ENCODE data around the gene NUP43. TPM values are rescaled to one million over a fixed set of nuclear protein-coding genes. Genes with fewer than 3 reads are reported as not detected.
"Not testable (repeated sequence)": the region's sequence is repeated elsewhere in the genome, so short reads cannot be mapped to it uniquely, and the experiment has no call there.

Gene NUP43
- total RNA-seq, 1 donor from 2014 or later = 70.8 TPM

- Mint-ChIP-seq H3K27me3 (ENCODE audit: low read depth) (no peaks in the 10 kb centered on the region), H3K4me1 (ENCODE audit: low read depth) (peaks cover 40% of the 10 kb centered on the region), H3K27ac (no peak overlapping the region), H3K9me3 (no peaks in the 10 kb centered on the region), H3K36me3 (ENCODE audit: low read depth) (peaks cover 33% of the 10 kb centered on the region), H3K4me3 (ENCODE audit: low read depth) (no peak overlapping the region)
- intact Hi-C loops (cut with micrococcal nuclease) = loop anchor here (10.0 kb wide), 1 partner anchor 293 kb away; no protein-coding TSS in a partner anchor
- no peak for DNase-seq (ENCODE audit: low spot score)
These were observed 34.6 kb downstream of the NUP43 start for GRCh38 chr6:149711711-149712110.

DNA sequence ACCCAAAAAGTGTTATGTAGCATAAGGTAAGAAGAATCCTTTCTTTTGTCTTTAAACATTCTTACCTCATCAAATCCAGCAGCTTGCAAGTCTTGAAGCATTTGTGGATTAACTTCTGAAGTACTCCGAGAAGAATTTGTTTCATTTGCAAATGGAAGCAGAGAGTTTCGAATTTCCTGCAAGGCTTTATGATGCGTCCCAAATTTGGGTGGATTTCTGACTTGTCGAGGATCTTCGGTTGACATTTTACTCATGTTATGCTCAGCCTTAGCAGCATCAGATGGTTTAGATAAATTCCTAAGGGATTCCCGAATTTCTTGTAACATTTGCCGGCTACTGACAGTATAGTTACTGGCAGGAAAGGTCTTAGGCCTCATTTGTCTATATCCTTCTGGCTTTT, 44.6 kb downstream of the NUP43 start:
- Mint-ChIP-seq H3K27ac (no peak overlapping the region), H3K4me3 (ENCODE audit: low read depth) (no peak overlapping the region), H3K27me3 (ENCODE audit: low read depth) (no peaks in the 10 kb centered on the region), H3K4me1 (ENCODE audit: low read depth) (peaks cover 28% of the 10 kb centered on the region), H3K36me3 (ENCODE audit: low read depth) (peaks cover 27% of the 10 kb centered on the region), H3K9me3 (no peaks in the 10 kb centered on the region)
- intact Hi-C loops (cut with micrococcal nuclease) = no loop called here
- no peak for DNase-seq (ENCODE audit: low spot score)

DNA sequence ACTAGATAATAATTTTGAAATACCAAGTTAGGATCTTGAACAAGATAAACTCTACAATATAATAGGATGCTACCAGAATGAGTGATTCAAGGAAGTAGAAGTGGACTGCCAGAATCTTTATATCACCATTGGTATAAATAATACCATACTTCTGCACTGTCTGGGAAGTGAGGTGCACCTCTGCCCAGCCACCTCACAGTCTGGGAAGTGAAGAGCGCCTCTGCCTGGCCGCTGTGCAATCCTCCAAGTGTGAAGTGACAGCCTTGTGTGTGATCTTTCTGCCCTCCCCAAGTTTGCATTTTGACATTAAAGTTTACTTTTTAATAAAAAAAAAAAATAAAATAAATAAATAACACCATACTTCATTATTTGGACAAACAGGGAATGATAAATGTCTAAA, 47.2 kb downstream of the NUP43 start:
- Mint-ChIP-seq H3K36me3 (ENCODE audit: low read depth) (peaks cover 28% of the 10 kb centered on the region), H3K9me3 (no peaks in the 10 kb centered on the region), H3K4me3 (ENCODE audit: low read depth) (no peak overlapping the region), H3K27me3 (ENCODE audit: low read depth) (no peaks in the 10 kb centered on the region), H3K27ac (no peak overlapping the region), H3K4me1 (ENCODE audit: low read depth) (peaks cover 20% of the 10 kb centered on the region)
- intact Hi-C loops (cut with micrococcal nuclease) = no loop called here
- DNase-seq (ENCODE audit: low spot score) = no peak

DNA sequence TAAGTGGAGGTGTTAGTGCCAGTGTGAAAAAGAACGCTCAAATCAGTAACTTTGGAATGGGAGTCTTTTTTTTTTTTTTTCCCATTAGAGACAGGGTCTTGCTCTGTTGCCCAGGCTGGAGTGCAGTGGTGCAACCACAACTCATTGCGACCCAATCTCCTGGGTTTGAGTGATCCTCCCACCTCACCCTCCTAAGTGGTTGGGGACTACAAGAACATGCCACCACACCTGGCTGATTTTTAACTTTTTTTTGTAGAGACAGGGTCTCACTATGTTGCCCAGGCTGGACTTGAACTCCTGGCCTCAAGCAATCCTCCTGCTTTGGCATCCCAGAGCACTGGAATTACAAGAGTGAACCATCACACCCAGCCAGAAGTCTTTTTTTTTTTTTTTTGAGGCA, 48.2 kb downstream of the NUP43 start:
- DNase-seq (ENCODE audit: low spot score) = no peak
- H3K4me3 Mint-ChIP-seq (ENCODE audit: low read depth) = no peak overlapping the region
- peaks cover 18% of the 10 kb centered on the region for H3K4me1 Mint-ChIP-seq (ENCODE audit: low read depth)
- peaks cover 32% of the 10 kb centered on the region for H3K36me3 Mint-ChIP-seq (ENCODE audit: low read depth)
- no peaks in the 10 kb centered on the region for H3K9me3 Mint-ChIP-seq
- no peaks in the 10 kb centered on the region for H3K27me3 Mint-ChIP-seq (ENCODE audit: low read depth)
- H3K27ac Mint-ChIP-seq = no peak overlapping the region
- intact Hi-C loops (cut with micrococcal nuclease) = no loop called here

- intact Hi-C loops (cut with micrococcal nuclease) = no loop called here
- peak overlapping the region; percentile 17 for H3K27ac Mint-ChIP-seq
- no peaks in the 10 kb centered on the region for H3K27me3 Mint-ChIP-seq (ENCODE audit: low read depth)
- no peak for DNase-seq (ENCODE audit: low spot score)
- peaks cover 40% of the 10 kb centered on the region for H3K36me3 Mint-ChIP-seq (ENCODE audit: low read depth)
- no peaks in the 10 kb centered on the region for H3K9me3 Mint-ChIP-seq
- H3K4me1 Mint-ChIP-seq (ENCODE audit: low read depth) = peaks cover 17% of the 10 kb centered on the region
- H3K4me3 Mint-ChIP-seq (ENCODE audit: low read depth) = no peak overlapping the region
These were observed 49.4 kb downstream of the NUP43 start for GRCh38 chr6:149696901-149697300.

DNA sequence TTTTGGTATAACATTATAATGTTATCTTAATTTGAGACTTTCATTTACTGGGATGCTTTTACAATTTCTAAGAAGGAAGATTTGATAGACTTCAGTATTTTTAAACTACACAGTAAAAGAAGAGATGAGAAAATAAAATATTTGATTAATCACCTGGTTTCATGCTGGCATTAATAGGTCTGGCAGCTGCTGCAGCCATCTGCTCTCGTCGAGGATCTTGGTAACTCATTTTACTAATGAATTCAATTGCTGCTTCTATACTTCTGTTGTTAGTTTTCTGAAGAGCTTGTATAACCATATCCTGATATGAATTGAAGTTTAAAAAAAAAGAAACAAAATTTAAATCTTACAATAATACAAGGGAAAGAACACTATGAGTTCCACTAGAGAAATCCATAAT, 51.4 kb downstream of the NUP43 start:
- DNase-seq (ENCODE audit: low spot score) = no peak
- no peaks in the 10 kb centered on the region for H3K27me3 Mint-ChIP-seq (ENCODE audit: low read depth)
- peaks cover 45% of the 10 kb centered on the region for H3K36me3 Mint-ChIP-seq (ENCODE audit: low read depth)
- no peak overlapping the region for H3K4me3 Mint-ChIP-seq (ENCODE audit: low read depth)
- no peaks in the 10 kb centered on the region for H3K9me3 Mint-ChIP-seq
- peaks cover 19% of the 10 kb centered on the region for H3K4me1 Mint-ChIP-seq (ENCODE audit: low read depth)
- H3K27ac Mint-ChIP-seq = no peak overlapping the region
- intact Hi-C loops (cut with micrococcal nuclease) = no loop called here

GRCh38 chr6:149691201-149691600, 55.1 kb downstream of the NUP43 start:
- Mint-ChIP-seq H3K9me3 (no peaks in the 10 kb centered on the region), H3K27ac (no peak overlapping the region), H3K27me3 (ENCODE audit: low read depth) (no peaks in the 10 kb centered on the region), H3K4me1 (ENCODE audit: low read depth) (peaks cover 23% of the 10 kb centered on the region), H3K36me3 (ENCODE audit: low read depth) (peaks cover 53% of the 10 kb centered on the region), H3K4me3 (ENCODE audit: low read depth) (no peak overlapping the region)
- intact Hi-C loops (cut with micrococcal nuclease) = no loop called here
- DNase-seq (ENCODE audit: low spot score) = no peak

DNA sequence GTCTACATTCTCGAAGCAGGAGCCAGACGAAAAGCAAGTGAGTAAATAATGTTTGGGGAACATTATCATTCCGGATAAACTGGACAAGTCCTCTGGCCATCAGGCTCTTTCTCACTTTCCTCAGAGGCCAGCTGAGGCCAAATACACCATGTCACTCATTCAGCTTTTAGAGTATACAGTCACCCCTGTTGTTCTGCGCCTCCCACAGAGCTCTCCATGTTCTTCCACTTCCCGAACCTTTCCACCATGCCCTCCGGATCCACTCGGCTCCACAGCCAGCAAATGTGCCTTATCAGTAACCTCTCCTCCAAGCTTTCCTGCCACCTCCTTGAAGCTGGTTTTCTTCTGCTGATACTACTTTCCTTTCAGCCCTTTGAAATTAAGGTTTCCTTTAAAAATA, 60.1 kb downstream of the NUP43 start:
- Mint-ChIP-seq H3K4me3 (ENCODE audit: low read depth) (no peak overlapping the region), H3K4me1 (ENCODE audit: low read depth) (peaks cover 24% of the 10 kb centered on the region), H3K27ac (peak overlapping the region; percentile 65), H3K27me3 (ENCODE audit: low read depth) (no peaks in the 10 kb centered on the region), H3K36me3 (ENCODE audit: low read depth) (peaks cover 50% of the 10 kb centered on the region), H3K9me3 (no peaks in the 10 kb centered on the region)
- intact Hi-C loops (cut with micrococcal nuclease) = loop anchor here (1.0 to 2.0 kb wide), 2 partner anchors 32 to 37 kb away; partner anchors contain the start of genes KATNA1 and LATS1
- no peak for DNase-seq (ENCODE audit: low spot score)

- peaks cover 51% of the 10 kb centered on the region for H3K36me3 Mint-ChIP-seq (ENCODE audit: low read depth)
- H3K27me3 Mint-ChIP-seq (ENCODE audit: low read depth) = no peaks in the 10 kb centered on the region
- no peak for DNase-seq (ENCODE audit: low spot score)
- peaks cover 25% of the 10 kb centered on the region for H3K4me1 Mint-ChIP-seq (ENCODE audit: low read depth)
- intact Hi-C loops (cut with micrococcal nuclease) = no loop called here
- no peak overlapping the region for H3K27ac Mint-ChIP-seq
- H3K4me3 Mint-ChIP-seq (ENCODE audit: low read depth) = no peak overlapping the region
- no peaks in the 10 kb centered on the region for H3K9me3 Mint-ChIP-seq
These were observed 63.0 kb downstream of the NUP43 start for GRCh38 chr6:149683256-149683859.

DNA sequence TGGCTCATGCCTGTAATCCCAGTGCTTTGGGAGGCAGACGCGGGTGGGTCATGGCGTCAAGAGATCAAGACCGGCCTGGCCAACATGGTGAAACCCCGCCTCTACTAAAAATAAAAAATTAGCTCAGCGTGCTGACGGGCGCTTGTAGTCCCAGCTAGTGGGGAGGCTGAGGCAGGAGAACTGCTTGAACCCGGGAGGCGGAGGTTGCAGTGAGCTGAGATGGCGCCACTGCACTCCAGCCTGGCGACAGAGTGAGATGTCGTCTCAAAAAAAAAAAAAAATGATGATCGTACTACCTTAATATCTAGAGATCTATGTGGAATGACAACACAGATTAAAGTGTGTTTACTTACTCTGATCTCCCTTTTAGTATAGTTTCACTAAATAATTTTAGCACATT, 64.5 kb downstream of the NUP43 start:
- intact Hi-C loops (cut with micrococcal nuclease) = not testable (repeated sequence)
- peaks cover 57% of the 10 kb centered on the region for H3K36me3 Mint-ChIP-seq (ENCODE audit: low read depth)

DNA sequence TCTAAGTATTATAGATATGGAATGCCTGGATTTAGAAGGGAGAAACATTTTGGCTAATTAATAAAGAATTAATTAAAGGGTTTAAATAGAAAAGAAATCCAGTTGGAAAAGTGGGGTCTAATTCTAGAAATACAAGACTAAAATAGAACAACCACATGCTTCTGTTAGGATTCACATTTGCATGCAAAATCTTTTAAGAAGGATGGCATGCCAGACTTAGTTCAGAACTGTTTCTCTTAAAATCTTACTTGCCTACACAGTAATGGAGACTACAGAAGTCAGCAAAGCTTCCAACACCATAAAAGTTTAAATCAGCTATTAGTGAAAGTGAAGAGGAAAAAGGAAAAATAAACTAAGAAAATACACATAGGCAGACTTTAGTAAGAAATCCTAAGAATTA, 65.1 kb downstream of the NUP43 start:
- Mint-ChIP-seq H3K36me3 (ENCODE audit: low read depth) (peaks cover 55% of the 10 kb centered on the region), H3K4me1 (ENCODE audit: low read depth) (peaks cover 13% of the 10 kb centered on the region), H3K9me3 (no peaks in the 10 kb centered on the region), H3K27ac (no peak overlapping the region), H3K27me3 (ENCODE audit: low read depth) (no peaks in the 10 kb centered on the region), H3K4me3 (ENCODE audit: low read depth) (no peak overlapping the region)
- DNase-seq (ENCODE audit: low spot score) = no peak
- intact Hi-C loops (cut with micrococcal nuclease) = no loop called here

More for the DNA sequence above, 64.5 kb downstream of the NUP43 start:
- H3K4me3 Mint-ChIP-seq (ENCODE audit: low read depth); H3K27ac Mint-ChIP-seq; H3K9me3 Mint-ChIP-seq; H3K27me3 Mint-ChIP-seq (ENCODE audit: low read depth); DNase-seq (ENCODE audit: low spot score): not testable (repeated sequence)
- H3K4me1 Mint-ChIP-seq (ENCODE audit: low read depth) = peaks cover 19% of the 10 kb centered on the region

GRCh38 chr6:149680503-149680902, 65.8 kb downstream of the NUP43 start:
- no peaks in the 10 kb centered on the region for H3K9me3 Mint-ChIP-seq
- no peak overlapping the region for H3K27ac Mint-ChIP-seq
- H3K4me3 Mint-ChIP-seq (ENCODE audit: low read depth) = no peak overlapping the region
- H3K4me1 Mint-ChIP-seq (ENCODE audit: low read depth) = peaks cover 7% of the 10 kb centered on the region
- no peaks in the 10 kb centered on the region for H3K27me3 Mint-ChIP-seq (ENCODE audit: low read depth)
- intact Hi-C loops (cut with micrococcal nuclease) = no loop called here
- no peak for DNase-seq (ENCODE audit: low spot score)
- peaks cover 56% of the 10 kb centered on the region for H3K36me3 Mint-ChIP-seq (ENCODE audit: low read depth)

Measured in activated T-helper 2 cell treated with anti-CD3 and anti-CD28 coated beads, Interferon-gamma antibody, Interleukin-2, Interleukin-4, amounts not matched to agents 10 μg/mL and 5 μg/mL and 100 μg/mL, durations not matched to agents 14 hours and 24 hours and 36 hours (primary cell).